Lower lobe of right lung (tissue), 2 donors: ENCODE data around the gene ATP5F1C. TPM values are rescaled to one million over a fixed set of nuclear protein-coding genes. Genes with fewer than 3 reads are reported as not detected.
"Not testable (repeated sequence)": the region's sequence is repeated elsewhere in the genome, so short reads cannot be mapped to it uniquely, and the experiment has no call there.

Experiments
- ATAC-seq, 2 donors: fragments of 200-7000 bp; cut with Tn5 transposase; one replicate each; pipeline ENCODE4 v1.9.1; 2020 to 2022; ENCODE audit warnings: mild to moderate bottlenecking in 2 of 2, moderate library complexity in 2 of 2
- DNase-seq: peaks from one replicate; pipeline ENCODE4 v3.0.0-alpha.2; 2020
- H3K27ac ChIP-seq: fragments of 200-600 bp; one replicate; pipeline ENCODE4 v1.8.0; 2022
- H3K27me3 ChIP-seq: fragments of 200-600 bp; one replicate; pipeline ENCODE4 v1.8.0; 2022; ENCODE audit warnings: low read depth
- H3K36me3 ChIP-seq: fragments of 200-600 bp; one replicate; pipeline ENCODE4 v1.8.0; 2022; ENCODE audit warnings: mild to moderate bottlenecking
- H3K4me1 ChIP-seq: fragments of 200-600 bp; one replicate; pipeline ENCODE4 v1.8.0; 2022
- H3K4me3 ChIP-seq: fragments of 200-600 bp; one replicate; pipeline ENCODE4 v1.8.0; 2022; ENCODE audit warnings: mild to moderate bottlenecking
- H3K9me3 ChIP-seq: fragments of 200-600 bp; one replicate; pipeline ENCODE4 v1.8.0; 2022
- intact Hi-C: fragments of 100-400 bp; cut with DNase I; formaldehyde crosslinking; loops from one replicate; pipeline ENCODE4 v1.11.0; 2022
- long read RNA-seq: library from polyadenylated mRNA; unstranded; transcript quantifications from one replicate; pipeline ENCODE4 v2.0.0, GENCODE V29; 2021
- total RNA-seq: library from RNA; stranded (reverse); fragmentation: NEBNext Ultra II Directional; extraction: Animal tissue kit (Norgen Biotek cat#: 25700); gene quantifications from one replicate; pipeline ENCODE4 v1.2.1, GENCODE V29; 2021
- TF ChIP-seq, protein P1 (sequence below): fragments of 200-600 bp; IDR thresholded peaks from one replicate; pipeline ENCODE4 v1.8.0; 2022; ENCODE audit warnings: antibody characterized with exemption, mild to moderate bottlenecking
- donor health status: DM: no; HTN: yes; CAD: no; lungs with severe emphysema.

ATP5F1C gene
- total RNA-seq = 183 TPM
- long read RNA-seq, transcript ATP5F1C-201 (9 exons, 1,078 nt) = minor isoform, 21 of 166 reads
- long read RNA-seq, transcript ATP5F1C-209 (4 exons, 460 nt) = minor isoform, 6 of 166 reads
- long read RNA-seq, transcript ATP5F1C-202 (10 exons, 1,163 nt) = major isoform, 118 of 166 reads
- long read RNA-seq, partial matches to known transcripts = 11 of 166 reads
- long read RNA-seq, other reads (novel, unspliced or antisense) = 9 of 166 reads

DNA sequence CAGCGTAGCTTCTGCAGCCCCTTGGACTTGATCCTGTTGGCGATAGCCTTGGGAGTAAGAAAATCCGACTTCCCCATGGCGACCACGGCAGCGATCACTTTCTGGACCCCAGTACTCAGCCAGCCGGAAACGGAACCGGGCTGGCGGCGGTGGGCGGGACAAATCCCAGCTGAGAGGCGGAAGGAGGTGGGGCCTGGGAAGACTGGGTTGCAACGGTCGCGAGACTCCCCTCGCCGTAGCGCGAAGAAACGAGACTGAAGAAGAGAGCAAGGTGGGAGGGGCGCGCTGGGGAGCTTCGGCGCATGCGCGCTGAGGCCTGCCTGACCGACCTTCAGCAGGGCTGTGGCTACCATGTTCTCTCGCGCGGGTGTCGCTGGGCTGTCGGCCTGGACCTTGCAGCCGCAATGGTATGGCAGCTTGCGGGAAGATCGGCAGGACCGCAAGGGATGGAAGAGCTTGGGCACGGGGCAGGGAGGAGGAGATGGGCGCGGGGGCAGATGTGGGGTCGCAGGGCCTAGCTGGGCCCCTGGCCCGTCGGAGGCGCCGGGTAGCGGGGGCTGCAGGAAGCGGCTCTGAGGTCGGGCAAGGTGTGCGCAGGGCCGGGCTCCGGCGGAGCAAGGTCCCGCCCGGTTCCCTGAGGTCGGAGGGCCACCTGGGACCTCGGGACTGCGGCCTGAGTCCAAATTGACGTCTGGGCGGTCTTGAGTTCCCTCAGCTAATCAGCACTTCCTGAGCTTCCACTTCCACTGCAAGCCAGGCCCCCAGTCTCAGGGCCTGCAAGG is at the start of gene ATP5F1C, which contains the start of gene KIN:
ATP5F1C (plus strand) TSS at position 321 of the 782 bp plus-strand sequence; CDS start at position 352, 31 bp downstream.
KIN (minus strand) TSS at position 137 of the 782 bp plus-strand sequence; CDS start at position 77, 60 bp downstream.
- H3K4me3 ChIP-seq = peak within 1 kb of the TSS; percentile 97
- no peaks in the 10 kb centered on the region for H3K27me3 ChIP-seq
- TF ChIP-seq, protein P1, sequence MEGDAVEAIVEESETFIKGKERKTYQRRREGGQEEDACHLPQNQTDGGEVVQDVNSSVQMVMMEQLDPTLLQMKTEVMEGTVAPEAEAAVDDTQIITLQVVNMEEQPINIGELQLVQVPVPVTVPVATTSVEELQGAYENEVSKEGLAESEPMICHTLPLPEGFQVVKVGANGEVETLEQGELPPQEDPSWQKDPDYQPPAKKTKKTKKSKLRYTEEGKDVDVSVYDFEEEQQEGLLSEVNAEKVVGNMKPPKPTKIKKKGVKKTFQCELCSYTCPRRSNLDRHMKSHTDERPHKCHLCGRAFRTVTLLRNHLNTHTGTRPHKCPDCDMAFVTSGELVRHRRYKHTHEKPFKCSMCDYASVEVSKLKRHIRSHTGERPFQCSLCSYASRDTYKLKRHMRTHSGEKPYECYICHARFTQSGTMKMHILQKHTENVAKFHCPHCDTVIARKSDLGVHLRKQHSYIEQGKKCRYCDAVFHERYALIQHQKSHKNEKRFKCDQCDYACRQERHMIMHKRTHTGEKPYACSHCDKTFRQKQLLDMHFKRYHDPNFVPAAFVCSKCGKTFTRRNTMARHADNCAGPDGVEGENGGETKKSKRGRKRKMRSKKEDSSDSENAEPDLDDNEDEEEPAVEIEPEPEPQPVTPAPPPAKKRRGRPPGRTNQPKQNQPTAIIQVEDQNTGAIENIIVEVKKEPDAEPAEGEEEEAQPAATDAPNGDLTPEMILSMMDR = no peak
- peak; percentile 99 for ATAC-seq
- intact Hi-C loops = no loop called here
- H3K9me3 ChIP-seq = no peaks in the 10 kb centered on the region
- peak within 1 kb of the TSS; percentile 89 for H3K27ac ChIP-seq
- peaks cover 9% of the 10 kb centered on the region for H3K36me3 ChIP-seq
- DNase-seq = peak; percentile 98
- H3K4me1 ChIP-seq = peaks cover 47% of the 10 kb centered on the region

DNA sequence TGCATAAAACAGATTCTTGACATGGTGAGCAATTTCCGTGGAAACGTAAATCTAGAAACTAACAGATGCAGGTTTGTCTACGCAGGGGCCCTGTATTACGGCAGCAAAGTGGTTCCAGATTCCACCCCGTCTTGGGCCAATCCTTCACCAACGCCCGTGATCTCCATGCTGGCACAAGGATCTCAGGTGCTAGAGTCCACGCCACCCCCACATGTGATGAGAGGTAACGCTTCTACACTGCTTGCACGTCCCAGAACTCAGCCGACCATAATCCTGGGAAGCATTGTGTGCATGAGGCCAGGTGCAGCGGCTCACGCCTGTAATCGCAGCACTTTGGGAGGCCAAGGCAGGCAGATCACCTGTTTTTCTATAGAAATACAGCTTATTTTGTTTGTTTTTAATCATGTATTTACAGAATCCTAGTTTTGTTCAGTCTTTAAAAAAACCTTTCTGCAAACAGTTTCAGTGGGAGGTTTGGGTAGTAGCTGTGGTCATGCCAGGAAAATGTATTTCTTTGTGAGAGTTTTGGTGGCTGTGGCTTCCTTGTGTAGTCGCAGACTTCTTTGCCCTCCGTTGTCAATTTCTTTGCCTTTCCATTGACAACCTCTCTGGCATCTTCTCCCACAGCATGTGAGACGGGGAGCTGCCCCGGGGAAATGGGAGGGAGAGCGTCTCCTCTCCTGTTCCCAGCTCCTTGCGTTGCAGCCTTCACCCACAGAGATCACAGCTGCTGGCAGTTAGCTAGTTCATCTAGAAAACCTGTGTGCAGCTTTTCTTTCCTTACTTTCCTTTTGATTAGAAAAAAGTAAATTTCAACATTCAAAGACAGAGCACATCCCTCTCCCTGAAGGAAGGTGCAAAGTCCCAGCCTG is 49.2 kb upstream of the ATP5F1C start:
- intact Hi-C loops = no loop called here
- DNase-seq (no peak), ATAC-seq (no peak)
- H3K4me3 ChIP-seq = no peak overlapping the region
- H3K27me3 ChIP-seq = no peaks in the 10 kb centered on the region
- H3K27ac ChIP-seq = no peak overlapping the region
- no peaks in the 10 kb centered on the region for H3K9me3 ChIP-seq
- H3K36me3 ChIP-seq = no peaks in the 10 kb centered on the region
- TF ChIP-seq, protein P1 = no peak
- no peaks in the 10 kb centered on the region for H3K4me1 ChIP-seq

DNA sequence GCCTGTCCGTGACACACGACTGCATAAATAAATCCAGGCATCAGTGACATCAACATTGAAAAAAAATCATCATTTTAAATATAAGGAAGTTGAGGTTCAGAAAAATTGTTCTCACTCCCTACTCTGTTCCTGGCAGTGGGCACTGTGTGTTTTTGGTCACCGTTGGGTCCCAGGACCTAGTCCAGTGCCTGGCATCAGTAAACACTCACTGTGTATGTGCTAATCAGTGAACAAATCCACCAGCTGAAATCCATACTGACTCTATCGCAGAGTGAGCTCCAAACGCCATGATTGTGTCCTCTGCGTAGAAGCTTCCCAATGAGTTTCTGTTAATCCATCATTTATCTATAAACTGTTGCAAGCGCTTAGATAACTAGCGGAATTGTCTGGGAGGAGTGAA is 43.7 kb upstream of the ATP5F1C start:
- ATAC-seq (no peak), DNase-seq (no peak)
- intact Hi-C loops = no loop called here
- TF ChIP-seq, protein P1 = no peak
- Histone ChIP-seq H3K27me3 (no peaks in the 10 kb centered on the region), H3K9me3 (no peaks in the 10 kb centered on the region), H3K4me1 (no peaks in the 10 kb centered on the region), H3K4me3 (no peak overlapping the region), H3K36me3 (no peaks in the 10 kb centered on the region), H3K27ac (no peak overlapping the region)

DNA sequence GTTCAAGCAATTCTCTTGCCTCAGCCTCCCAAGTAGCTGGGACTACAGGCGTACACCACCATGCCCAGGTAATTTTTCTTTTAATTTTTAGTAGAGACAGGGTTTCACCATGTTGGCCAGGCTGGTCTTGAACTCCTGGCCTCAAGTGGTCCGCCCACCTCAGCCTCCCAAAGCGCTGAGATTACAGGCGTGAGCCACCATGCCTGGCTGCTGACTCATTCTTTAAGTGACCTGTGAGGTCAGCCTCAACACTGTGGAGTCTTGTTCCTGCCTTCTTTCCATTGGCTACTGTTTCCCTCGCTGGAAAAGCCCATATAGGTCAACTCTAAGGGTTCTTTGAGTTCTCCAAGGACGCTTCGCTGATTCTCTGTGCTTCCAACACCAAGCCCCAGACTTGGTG is 39.3 kb upstream of the ATP5F1C start:
- DNase-seq, H3K4me1 ChIP-seq, ATAC-seq, H3K27ac ChIP-seq, H3K4me3 ChIP-seq, H3K9me3 ChIP-seq, H3K27me3 ChIP-seq, intact Hi-C loops: not testable (repeated sequence)
- peaks cover 33% of the 10 kb centered on the region for H3K36me3 ChIP-seq

DNA sequence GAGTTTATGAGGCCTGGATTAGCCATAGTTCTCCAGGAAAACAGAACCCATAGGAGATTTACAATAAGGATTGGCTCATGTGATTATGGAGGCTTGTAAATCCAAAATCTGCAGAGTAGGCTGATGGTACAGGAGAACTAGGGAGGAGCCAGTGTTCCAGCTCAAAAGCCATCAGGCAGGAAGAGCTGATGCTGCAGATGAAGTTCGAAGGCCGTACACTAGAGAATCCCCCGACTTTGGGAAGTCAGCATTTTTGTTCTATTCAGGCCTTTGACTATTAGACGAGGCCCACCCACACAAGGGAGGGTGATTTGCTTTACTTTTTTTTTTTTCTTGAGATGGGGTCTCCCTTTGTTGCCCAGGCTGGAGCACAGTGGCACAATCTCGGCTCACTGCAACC is 37.8 kb upstream of the ATP5F1C start:
- H3K27ac ChIP-seq = no peak overlapping the region
- peaks cover 49% of the 10 kb centered on the region for H3K36me3 ChIP-seq
- ATAC-seq = no peak
- H3K4me3 ChIP-seq = no peak overlapping the region
- intact Hi-C loops = no loop called here
- no peak for DNase-seq
- TF ChIP-seq, protein P1 = no peak
- H3K4me1 ChIP-seq = no peaks in the 10 kb centered on the region
- no peaks in the 10 kb centered on the region for H3K27me3 ChIP-seq
- H3K9me3 ChIP-seq = no peaks in the 10 kb centered on the region
